ENCODE results near the gene INPP5D. TPM values are rescaled to one million over a fixed set of nuclear protein-coding genes. Genes with fewer than 3 reads are reported as not detected.

The INPP5D gene
- total RNA-seq, 1 donor from 2014 or later: 18.3 TPM

GRCh38 chr2:233084488-233084887 is 24.3 kb downstream of the INPP5D start:
- H3K9me3 Mint-ChIP-seq: no peaks in the 10 kb centered on the region
- no peaks in the 10 kb centered on the region for H3K4me1 Mint-ChIP-seq (ENCODE audit: unreplicated experiment)
- H3K27me3 Mint-ChIP-seq: peaks cover 7% of the 10 kb centered on the region
- TF ChIP-seq CTCF (conservative IDR thresholded peaks at IDR 0.05): no peak
- H3K36me3 Mint-ChIP-seq: no peaks in the 10 kb centered on the region
- DNase-seq (ENCODE audit: extremely low spot score, unreplicated experiment): no peak
- no peak overlapping the region for H3K27ac Mint-ChIP-seq
- H3K4me3 Mint-ChIP-seq: no peak overlapping the region

- no peak for DNase-seq (ENCODE audit: extremely low spot score, unreplicated experiment)
- H3K27ac Mint-ChIP-seq: no peak overlapping the region
- H3K9me3 Mint-ChIP-seq: no peaks in the 10 kb centered on the region
- no peak for TF ChIP-seq CTCF (conservative IDR thresholded peaks at IDR 0.05)
- peaks cover 6% of the 10 kb centered on the region for H3K27me3 Mint-ChIP-seq
- no peaks in the 10 kb centered on the region for H3K36me3 Mint-ChIP-seq
- H3K4me3 Mint-ChIP-seq: no peak overlapping the region
- H3K4me1 Mint-ChIP-seq (ENCODE audit: unreplicated experiment): no peaks in the 10 kb centered on the region
Measured at GRCh38 chr2:233085037-233085838, 25.1 kb downstream of the INPP5D start.

- H3K27ac Mint-ChIP-seq: no peak overlapping the region
- no peaks in the 10 kb centered on the region for H3K9me3 Mint-ChIP-seq
- DNase-seq (ENCODE audit: extremely low spot score, unreplicated experiment): no peak
- no peak overlapping the region for H3K4me3 Mint-ChIP-seq
- H3K36me3 Mint-ChIP-seq: no peaks in the 10 kb centered on the region
- TF ChIP-seq CTCF (conservative IDR thresholded peaks at IDR 0.05): no peak
- H3K4me1 Mint-ChIP-seq (ENCODE audit: unreplicated experiment): no peaks in the 10 kb centered on the region
- H3K27me3 Mint-ChIP-seq: peaks cover 3% of the 10 kb centered on the region
Measured at GRCh38 chr2:233085839-233086150, 25.7 kb downstream of the INPP5D start.

- Mint-ChIP-seq H3K4me3 (no peak overlapping the region), H3K9me3 (no peaks in the 10 kb centered on the region), H3K4me1 (ENCODE audit: unreplicated experiment) (no peaks in the 10 kb centered on the region), H3K27ac (no peak overlapping the region), H3K27me3 (peaks cover 8% of the 10 kb centered on the region), H3K36me3 (no peaks in the 10 kb centered on the region)
- DNase-seq (ENCODE audit: extremely low spot score, unreplicated experiment): no peak
- no peak for TF ChIP-seq CTCF (conservative IDR thresholded peaks at IDR 0.05)
Measured at GRCh38 chr2:233087713-233088112, 27.6 kb downstream of the INPP5D start.

GRCh38 chr2:233088972-233089345 is 28.8 kb downstream of the INPP5D start:
- Mint-ChIP-seq H3K27me3 (peaks cover 11% of the 10 kb centered on the region), H3K4me3 (no peak overlapping the region), H3K27ac (no peak overlapping the region), H3K9me3 (no peaks in the 10 kb centered on the region), H3K36me3 (no peaks in the 10 kb centered on the region), H3K4me1 (ENCODE audit: unreplicated experiment) (no peaks in the 10 kb centered on the region)
- TF ChIP-seq CTCF (conservative IDR thresholded peaks at IDR 0.05): no peak
- DNase-seq (ENCODE audit: extremely low spot score, unreplicated experiment): no peak
